HG03064 (cell line): Measurements from ENCODE around the gene C1QA.

Source experiments
- ATAC-seq: cut with Tn5 transposase; IDR thresholded peaks from one replicate; pipeline ENCODE4 v1.9.1; 2021; ENCODE audit warnings: low read depth; ENCODE audit not compliant: unreplicated experiment

The C1QA gene, protein sequence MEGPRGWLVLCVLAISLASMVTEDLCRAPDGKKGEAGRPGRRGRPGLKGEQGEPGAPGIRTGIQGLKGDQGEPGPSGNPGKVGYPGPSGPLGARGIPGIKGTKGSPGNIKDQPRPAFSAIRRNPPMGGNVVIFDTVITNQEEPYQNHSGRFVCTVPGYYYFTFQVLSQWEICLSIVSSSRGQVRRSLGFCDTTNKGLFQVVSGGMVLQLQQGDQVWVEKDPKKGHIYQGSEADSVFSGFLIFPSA

DNA sequence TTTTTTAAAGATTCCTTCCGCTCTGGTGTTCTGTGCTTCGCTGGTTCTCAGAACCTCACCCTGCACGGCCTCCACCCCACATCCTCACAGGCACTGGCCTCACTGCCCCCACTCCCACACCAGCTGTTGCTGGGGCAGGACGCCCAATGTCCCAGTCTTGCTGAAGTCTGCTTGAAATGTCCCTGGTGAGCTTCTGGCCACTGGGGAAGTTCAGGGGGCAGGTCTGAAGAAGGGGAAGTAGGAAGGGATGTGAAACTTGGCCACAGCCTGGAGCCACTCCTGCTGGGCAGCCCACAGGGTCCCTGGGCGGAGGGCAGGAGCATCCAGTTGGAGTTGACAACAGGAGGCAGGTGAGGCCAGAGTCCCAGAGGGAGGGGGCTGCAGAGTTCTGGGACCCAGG is at the start of gene C1QA:
Gene C1QA, plus strand, starts transcription at position 276 of the 400 bp plus-strand sequence. CDS start 989 bp downstream, outside the sequence.
- ATAC-seq, result no peak

DNA sequence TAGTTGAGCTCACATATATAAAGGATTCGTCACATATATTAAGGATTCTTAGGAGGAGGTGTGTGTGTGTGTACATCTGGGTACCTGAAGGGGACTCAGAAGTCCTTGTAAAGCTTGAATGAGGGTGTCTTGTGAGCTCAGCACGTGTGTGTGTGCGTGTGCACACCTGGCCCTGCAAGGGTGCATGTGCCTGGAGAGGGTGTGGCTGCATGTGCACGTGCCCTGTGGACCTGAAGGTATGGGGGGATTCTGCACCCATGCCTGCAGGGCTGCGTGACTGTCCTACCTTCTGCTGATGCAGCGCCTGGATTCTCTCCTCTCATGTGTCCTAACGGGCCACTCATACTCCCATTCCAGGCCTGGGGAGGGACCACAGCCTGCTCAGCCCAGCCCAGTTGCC is 49.2 kb upstream of the C1QA start:
- ATAC-seq, result no peak

DNA sequence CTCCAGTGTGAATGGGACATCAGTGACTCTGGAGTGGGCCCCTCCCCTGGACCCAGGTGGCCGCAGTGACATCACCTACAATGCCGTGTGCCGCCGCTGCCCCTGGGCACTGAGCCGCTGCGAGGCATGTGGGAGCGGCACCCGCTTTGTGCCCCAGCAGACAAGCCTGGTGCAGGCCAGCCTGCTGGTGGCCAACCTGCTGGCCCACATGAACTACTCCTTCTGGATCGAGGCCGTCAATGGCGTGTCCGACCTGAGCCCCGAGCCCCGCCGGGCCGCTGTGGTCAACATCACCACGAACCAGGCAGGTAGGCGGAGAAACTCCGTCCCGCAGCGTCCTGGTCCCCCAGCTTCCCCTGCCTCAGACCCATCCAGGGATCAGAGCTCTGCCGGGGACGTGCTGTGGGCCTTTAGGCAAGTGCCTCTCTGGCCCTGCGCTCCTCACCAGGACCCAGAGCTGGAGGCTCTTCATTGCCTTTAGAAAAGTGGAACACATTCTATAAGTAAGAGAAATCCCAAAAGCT is 47.5 kb upstream of the C1QA start:
- ATAC-seq, result no peak

DNA sequence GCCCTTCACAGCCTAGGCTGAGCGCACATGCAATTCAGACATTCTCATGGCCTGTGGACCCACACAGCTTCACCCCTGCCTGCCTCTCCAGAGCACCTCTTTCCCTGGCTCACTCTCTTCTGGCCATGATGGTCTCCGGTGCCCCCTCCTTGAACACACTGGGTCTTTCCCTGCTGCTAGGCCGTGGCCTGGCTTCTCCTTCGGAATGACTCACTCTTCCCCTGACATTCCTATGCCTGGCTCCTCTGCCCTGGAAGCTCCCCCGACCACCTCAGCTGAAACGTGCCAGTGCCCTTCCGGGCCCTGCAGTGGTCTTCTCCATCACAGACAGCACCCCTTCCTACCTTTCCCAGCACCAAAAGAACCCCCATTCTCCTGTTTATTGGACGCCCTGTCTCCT is 44.9 kb upstream of the C1QA start:
- ATAC-seq, result no peak

DNA sequence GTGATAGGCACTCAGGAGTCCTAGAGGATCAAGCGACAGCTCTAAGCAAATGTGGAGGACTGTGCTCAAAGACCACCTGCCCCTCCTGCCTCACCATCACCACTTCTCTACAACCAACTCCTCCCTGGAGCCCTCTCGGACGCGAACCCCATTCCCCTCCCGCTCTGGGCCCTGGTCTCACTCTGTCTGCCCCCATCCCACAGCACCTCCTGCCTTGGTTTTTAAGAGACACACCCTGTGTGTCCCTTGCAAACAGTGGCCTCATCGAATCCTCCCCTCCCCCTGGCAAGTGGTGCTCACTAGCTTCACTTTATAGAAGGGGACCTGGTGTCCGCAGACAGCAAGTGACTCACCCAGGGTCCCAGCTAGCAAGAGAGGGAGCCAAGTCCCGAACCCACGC is 44.4 kb upstream of the C1QA start:
- ATAC-seq, result no peak

DNA sequence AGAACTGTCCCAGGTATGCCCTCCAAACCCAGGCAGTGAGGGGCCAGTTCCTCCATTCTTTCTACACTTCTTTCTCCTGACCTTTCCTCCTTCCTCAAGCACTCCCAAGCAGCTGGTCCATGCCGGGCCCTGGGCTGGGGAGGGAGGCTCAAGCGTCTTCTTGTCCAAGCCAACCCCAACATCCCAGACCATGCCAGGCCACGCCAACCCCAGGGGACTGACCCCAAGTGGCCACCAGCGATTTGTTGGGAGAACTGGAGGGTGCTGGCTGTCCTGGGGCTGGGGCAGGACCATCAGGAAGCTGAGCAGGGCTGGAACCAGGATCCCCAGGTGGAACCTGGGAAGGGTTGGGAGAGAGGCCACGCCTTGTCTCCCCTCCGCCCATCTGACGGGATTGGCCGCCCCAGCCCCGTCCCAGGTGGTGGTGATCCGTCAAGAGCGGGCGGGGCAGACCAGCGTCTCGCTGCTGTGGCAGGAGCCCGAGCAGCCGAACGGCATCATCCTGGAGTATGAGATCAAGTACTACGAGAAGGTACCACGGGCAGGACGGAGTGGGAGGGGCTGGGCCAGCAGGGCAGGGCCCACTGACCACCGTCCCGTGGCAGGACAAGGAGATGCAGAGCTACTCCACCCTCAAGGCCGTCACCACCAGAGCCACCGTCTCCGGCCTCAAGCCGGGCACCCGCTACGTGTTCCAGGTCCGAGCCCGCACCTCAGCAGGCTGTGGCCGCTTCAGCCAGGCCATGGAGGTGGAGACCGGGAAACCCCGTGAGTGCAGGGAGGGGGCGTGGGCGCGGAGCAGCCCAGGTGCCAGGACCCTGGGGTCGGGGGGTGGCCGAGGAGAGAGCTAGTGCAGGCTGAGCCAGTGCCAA is 43.3 kb upstream of the C1QA start:
- no peak for ATAC-seq

DNA sequence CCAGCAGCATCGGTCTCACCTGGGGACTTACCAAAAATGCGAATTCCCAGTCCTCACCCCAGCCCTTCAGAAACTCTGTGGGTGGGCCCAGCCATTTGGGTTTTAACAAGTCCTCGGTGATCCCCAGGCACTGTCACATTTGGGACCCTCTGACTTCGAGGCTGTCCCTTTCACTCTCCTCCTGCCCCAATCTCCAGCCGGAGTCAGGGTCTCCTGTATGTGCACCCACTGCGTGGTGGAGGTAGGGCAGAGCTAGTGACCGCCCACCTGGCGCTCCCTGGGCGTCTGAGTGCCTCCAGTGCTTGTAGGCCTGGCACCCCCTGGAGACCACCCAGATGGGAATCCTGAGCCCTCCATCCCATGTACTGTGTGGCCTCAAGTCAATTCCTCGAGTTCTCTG is 42.0 kb upstream of the C1QA start:
- ATAC-seq, result no peak

DNA sequence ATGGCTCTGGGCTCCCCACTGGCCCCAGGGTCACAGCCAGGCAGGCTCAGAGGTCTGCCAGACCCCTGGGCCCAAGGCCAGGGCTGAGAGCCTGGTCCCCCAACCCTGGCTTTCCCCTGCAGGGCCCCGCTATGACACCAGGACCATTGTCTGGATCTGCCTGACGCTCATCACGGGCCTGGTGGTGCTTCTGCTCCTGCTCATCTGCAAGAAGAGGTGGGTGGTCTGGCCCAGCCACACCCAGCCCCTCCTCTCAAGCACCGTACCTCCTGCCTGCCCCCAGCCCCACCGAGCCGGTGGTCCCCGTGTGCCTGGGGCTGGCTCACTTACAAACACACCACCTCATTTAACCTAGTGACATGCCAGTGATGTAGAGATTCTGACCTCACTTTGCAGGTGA is 41.3 kb upstream of the C1QA start:
- no peak for ATAC-seq

DNA sequence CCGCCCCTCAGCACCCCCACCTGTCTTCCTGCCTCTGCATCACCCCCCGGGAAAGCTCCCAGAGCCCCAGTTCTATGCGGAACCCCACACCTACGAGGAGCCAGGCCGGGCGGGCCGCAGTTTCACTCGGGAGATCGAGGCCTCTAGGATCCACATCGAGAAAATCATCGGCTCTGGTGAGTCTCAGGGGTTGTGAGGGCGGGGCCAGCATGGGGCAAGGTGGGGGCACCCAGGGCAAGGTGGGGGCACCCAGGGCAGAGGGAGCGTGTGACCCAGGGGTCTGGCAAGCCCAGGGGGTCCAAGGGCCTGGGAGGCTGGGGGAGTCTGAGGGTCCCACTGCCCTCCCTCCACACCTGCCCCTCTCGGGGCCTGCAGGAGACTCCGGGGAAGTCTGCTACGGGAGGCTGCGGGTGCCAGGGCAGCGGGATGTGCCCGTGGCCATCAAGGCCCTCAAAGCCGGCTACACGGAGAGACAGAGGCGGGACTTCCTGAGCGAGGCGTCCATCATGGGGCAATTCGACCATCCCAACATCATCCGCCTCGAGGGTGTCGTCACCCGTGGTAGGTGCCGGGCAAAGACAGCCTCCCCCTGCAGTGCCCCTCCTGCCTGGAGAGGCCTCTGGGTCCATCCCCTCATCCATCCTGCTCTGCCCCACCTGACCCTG is 39.0 kb upstream of the C1QA start:
- no peak for ATAC-seq

DNA sequence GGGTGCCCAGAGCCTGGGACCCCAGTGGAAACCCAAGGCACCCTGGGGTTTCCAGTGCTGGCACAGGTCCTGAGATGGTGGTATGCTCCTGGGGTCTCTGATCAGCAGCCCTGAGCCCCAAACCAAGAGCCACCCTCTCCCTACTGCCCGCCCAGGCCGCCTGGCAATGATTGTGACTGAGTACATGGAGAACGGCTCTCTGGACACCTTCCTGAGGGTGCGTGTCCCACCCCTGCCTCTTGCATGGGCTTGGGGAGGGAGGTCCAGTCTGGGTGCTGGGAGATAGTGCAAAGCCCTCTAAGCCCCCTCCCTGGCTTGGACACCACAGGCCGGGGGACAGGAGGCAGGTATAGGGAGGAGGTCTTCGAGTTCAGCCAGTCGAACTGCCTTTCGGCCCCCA is 38.4 kb upstream of the C1QA start:
- no peak for ATAC-seq

DNA sequence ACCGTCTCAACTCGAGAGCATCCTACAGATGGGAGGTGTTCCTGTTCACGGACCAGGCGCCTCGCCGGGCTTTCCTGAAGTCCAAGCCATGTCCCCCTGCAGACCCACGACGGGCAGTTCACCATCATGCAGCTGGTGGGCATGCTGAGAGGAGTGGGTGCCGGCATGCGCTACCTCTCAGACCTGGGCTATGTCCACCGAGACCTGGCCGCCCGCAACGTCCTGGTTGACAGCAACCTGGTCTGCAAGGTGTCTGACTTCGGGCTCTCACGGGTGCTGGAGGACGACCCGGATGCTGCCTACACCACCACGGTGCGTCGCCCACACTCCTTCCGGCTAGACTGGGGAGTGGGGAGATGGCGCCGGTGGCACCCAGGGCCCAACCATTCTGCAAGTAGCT is 37.7 kb upstream of the C1QA start:
- ATAC-seq, result no peak

DNA sequence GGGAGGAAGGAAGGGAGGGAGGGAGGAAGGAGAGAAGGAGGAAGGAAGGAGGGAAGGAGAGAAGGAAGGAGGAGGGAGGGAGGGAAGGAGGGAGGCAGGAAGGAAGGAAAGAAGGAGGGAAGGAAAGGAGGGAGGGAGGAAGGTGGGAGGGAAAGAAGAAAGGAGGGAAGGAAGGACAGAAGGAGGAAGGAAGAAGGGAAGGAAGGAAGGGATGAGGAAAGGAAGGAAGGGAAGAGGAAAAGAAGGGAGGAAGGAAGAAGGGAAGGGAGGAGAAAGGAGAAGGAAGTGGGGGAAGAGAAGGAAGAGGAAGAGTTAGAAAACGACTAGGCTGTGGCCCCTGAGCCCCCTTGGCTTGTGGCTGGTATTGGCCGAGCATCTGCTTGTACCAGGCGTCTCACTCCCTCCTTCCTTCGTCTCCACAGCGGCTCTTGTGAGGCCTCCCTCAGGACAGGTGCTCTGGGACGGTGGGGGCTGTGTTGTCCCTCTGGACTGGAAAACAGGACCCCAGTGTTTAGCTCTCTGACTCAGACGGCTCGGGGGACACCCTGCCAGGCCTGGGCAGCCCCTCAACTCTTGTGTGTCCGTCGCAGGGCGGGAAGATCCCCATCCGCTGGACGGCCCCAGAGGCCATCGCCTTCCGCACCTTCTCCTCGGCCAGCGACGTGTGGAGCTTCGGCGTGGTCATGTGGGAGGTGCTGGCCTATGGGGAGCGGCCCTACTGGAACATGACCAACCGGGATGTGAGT is 36.2 kb upstream of the C1QA start:
- no peak for ATAC-seq

DNA sequence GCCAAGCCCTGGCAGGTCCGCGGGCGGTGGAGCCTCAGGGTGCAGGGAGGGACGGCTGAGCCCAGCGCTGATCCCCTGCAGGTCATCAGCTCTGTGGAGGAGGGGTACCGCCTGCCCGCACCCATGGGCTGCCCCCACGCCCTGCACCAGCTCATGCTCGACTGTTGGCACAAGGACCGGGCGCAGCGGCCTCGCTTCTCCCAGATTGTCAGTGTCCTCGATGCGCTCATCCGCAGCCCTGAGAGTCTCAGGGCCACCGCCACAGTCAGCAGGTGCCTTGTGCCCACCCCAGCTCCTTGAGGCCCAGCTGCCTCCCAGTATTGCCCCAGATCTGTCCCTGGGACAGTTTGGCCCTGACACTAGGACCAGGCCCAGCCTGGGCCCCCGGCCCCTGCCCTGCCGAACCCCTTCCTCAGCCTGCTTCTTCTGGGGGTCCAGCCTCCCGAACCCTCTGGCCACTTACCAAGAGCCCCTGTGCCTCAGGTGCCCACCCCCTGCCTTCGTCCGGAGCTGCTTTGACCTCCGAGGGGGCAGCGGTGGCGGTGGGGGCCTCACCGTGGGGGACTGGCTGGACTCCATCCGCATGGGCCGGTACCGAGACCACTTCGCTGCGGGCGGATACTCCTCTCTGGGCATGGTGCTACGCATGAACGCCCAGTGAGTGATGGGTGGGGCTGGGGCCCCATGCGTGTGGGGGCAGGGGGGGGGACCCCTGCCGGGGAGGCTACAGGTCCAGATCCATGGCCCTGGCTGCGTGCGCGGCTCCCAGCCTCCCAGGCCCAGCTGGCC is 35.4 kb upstream of the C1QA start:
- no peak for ATAC-seq

DNA sequence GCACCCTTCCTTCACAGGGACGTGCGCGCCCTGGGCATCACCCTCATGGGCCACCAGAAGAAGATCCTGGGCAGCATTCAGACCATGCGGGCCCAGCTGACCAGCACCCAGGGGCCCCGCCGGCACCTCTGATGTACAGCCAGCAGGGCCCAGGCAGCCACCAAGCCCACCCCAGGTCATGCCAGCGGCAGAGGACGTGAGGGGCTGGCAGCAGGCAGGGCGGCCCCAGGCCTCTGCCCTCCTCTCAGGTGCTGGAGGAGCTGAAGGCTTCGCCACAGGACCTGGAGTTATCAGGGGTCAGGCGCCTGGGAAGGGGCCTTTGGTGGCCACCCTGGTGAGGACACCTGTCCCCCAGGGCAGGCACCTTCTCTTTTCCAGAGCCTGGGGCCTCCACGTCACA is 34.8 kb upstream of the C1QA start:
- no peak for ATAC-seq

DNA sequence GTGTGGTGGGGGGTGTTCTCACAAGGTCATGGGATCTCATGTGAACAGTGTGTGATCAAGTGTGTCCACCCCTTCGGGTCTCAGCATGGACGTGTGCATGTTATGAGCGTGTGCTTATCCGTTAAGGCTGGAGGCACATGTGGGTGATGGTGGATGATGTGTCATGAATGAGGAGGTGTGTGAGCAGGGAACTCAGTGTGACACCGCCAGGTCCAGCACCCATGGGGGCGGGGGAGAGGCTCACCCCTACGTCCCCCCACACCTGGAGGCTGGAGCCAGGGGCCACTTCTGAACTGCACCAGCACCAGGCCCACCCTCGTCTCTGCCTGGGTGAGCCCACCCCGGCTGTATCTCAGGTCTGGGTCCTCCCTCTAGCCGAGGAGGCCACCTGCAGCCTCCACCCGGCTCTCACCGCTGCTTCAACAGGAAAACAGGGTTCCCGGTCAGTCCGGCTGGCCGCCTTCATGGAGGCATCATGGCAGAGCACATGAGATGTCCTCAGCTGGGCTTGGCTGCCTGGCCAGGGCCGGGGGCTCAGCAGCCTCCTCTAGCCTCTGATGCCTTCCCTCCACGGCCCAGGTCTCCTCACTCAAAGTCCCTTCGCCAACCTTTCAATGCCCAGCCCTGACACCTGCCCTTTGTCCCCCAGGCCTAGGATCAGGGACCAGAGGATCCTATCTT is 34.2 kb upstream of the C1QA start:
- ATAC-seq, result no peak

DNA sequence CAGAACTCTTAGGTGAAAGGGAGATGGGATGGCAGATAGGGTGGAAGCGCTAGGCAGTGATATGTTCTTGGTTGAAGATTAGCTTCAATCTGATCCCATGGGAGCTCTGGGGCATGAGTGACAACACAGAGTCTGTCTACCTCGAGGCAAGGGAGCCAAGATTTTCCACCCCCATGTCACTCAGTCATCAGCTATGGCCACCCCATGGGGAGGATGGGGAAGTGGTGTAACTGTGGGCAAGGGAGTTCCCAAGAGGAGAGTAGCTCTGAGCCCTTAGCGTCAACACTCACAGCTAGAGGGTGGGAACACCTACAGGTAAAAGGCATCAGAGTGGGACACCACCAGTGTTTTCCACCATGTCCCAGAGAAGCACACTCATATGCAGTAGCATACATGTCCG is 30.3 kb upstream of the C1QA start:
- no peak for ATAC-seq

DNA sequence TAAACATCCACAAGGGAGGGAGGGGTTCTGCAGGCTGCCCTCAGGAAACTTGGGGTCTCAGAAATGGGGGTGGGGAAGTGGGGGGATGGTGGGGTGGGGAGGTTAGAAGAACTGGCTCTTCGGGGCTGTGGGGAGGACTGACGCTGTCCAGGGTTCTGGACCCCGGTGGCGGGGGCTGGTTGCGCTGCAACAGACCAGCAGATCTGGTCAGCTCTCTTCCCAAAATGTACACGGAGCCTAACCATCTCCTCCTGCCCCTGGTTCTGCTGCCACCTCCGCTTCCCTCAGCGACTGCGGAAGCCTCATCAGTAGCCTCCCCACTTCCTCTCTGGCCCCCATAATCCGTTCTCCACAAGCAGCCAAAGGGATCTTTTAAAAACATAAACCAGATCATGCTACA is 29.3 kb upstream of the C1QA start:
- ATAC-seq, result no peak

DNA sequence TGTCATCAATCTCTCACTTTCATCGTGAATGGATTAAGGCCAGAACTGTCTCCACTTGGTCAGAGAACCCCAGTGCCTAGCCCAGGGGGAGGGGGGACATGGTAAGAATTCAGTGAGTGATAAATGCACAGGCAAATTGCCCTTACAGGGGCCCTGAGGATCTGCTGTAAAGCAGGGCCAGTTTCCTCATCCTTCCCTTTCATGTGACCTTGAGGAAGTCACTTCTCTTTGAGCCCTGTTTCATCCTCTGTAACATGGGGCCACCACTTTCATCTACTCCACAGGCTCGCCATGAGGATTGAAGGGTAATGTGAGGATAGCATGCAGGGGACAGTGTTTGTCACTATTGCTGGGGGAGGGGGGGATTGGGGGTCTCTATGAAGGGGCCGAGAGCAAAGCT is 28.1 kb upstream of the C1QA start:
- no peak for ATAC-seq

DNA sequence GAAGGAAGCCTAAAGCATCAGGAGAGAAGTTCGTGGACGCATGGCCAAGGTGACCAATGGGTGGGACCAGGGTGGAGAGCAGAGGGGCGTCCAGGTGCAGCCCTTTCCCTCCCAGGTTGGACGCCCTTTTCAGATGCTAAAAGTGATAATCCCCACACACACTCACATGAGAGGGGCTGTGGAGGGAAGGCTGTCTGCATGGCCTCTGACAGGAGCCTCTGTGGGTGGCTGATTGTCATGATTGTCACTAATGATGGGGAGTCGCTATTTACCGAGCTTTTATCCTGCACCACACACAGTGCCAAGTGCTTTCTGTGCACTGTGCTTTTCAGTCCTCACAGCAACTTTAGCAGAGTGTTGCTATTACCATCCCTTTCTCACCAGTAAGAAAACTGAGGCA is 27.1 kb upstream of the C1QA start:
- ATAC-seq, result no peak
